Measurements from ENCODE around the gene LMAN1L. TPM values are rescaled to one million over a fixed set of nuclear protein-coding genes. Genes with fewer than 3 reads are reported as not detected.

The LMAN1L gene
- polyA plus RNA-seq, 1 donor from 2014 or later: not detected

- Histone ChIP-seq H3K27ac (ENCODE audit: low read length) (no peak overlapping the region), H3K9me2 (ENCODE audit: insufficient read depth, low read length) (no peaks in the 10 kb centered on the region), H2AFZ (ENCODE audit: low read depth, low read length) (no peak overlapping the region), H3K9me3 (ENCODE audit: low read length) (no peaks in the 10 kb centered on the region), H3K9ac (ENCODE audit: low read length) (peak overlapping the region; percentile 35), H3K79me2 (replicated peaks; ENCODE audit: insufficient read depth, low read length) (no peaks in the 10 kb centered on the region), H3K4me3 (ENCODE audit: low read length) (peak overlapping the region; percentile 3), H3F3A (ENCODE audit: insufficient read depth, low read length, poor library complexity, severe bottlenecking) (no peaks in the 10 kb centered on the region), H3K36me3 (ENCODE audit: insufficient read depth, low read length) (no peaks in the 10 kb centered on the region), H4K20me1 (ENCODE audit: insufficient read depth) (no peaks in the 10 kb centered on the region), H3K4me2 (ENCODE audit: low read length) (no peak overlapping the region), H3K27me3 (ENCODE audit: insufficient read depth, low read depth, low read length) (peaks cover 27% of the 10 kb centered on the region)
- TF ChIP-seq EZH2 (IDR thresholded peaks at IDR 0.05; ENCODE audit: borderline replicate concordance, insufficient read depth, low read length, poor library complexity, severe bottlenecking) (no peak), TAF1 (IDR thresholded peaks at IDR 0.05; ENCODE audit: low read depth) (no peak), EP300 (conservative IDR thresholded peaks at IDR 0.05; ENCODE audit: poor library complexity, severe bottlenecking) (no peak), CTCF (IDR thresholded peaks at IDR 0.05; ENCODE audit: poor library complexity, severe bottlenecking) (no peak), POLR2AphosphoS5 (IDR thresholded peaks at IDR 0.05) (no peak), SMC3 (conservative IDR thresholded peaks at IDR 0.05; ENCODE audit: poor library complexity) (no peak), MXI1 (conservative IDR thresholded peaks at IDR 0.05; ENCODE audit: poor library complexity, severe bottlenecking) (no peak), RAD21 (conservative IDR thresholded peaks at IDR 0.05) (no peak)
- TF ChIP-seq, protein P1, sequence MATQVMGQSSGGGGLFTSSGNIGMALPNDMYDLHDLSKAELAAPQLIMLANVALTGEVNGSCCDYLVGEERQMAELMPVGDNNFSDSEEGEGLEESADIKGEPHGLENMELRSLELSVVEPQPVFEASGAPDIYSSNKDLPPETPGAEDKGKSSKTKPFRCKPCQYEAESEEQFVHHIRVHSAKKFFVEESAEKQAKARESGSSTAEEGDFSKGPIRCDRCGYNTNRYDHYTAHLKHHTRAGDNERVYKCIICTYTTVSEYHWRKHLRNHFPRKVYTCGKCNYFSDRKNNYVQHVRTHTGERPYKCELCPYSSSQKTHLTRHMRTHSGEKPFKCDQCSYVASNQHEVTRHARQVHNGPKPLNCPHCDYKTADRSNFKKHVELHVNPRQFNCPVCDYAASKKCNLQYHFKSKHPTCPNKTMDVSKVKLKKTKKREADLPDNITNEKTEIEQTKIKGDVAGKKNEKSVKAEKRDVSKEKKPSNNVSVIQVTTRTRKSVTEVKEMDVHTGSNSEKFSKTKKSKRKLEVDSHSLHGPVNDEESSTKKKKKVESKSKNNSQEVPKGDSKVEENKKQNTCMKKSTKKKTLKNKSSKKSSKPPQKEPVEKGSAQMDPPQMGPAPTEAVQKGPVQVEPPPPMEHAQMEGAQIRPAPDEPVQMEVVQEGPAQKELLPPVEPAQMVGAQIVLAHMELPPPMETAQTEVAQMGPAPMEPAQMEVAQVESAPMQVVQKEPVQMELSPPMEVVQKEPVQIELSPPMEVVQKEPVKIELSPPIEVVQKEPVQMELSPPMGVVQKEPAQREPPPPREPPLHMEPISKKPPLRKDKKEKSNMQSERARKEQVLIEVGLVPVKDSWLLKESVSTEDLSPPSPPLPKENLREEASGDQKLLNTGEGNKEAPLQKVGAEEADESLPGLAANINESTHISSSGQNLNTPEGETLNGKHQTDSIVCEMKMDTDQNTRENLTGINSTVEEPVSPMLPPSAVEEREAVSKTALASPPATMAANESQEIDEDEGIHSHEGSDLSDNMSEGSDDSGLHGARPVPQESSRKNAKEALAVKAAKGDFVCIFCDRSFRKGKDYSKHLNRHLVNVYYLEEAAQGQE (IDR thresholded peaks at IDR 0.05; ENCODE audit: borderline replicate concordance): no peak
Observed at GRCh38 chr15:74821790-74822158, 9.1 kb downstream of the LMAN1L start.

DNA sequence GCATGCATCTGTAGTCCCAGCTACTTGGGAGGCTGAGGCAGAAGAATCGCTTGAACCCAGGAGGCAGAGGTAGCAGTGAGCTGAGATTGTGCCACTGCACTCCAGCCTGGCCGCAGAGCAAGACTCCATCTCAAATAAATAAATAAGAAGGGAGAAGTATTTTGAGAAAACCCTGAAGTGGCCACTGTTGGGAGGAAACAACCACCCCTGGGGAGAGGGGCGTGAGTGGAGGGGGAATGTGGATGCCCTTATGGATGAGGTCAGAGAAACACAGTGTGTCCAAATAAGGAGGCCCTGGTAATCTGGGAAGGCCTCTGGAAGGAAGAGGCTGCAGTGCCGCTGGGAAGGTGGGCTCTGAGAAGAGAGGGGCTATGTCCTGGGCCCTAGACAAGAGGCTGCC lies 9.6 kb downstream of the LMAN1L start:
- Histone ChIP-seq H3K4me3 (ENCODE audit: low read length) (no peak overlapping the region), H3K27ac (ENCODE audit: low read length) (no peak overlapping the region), H4K20me1 (ENCODE audit: insufficient read depth) (no peaks in the 10 kb centered on the region), H3K27me3 (ENCODE audit: insufficient read depth, low read depth, low read length) (peaks cover 32% of the 10 kb centered on the region), H3K36me3 (ENCODE audit: insufficient read depth, low read length) (no peaks in the 10 kb centered on the region), H3K9me3 (ENCODE audit: low read length) (no peaks in the 10 kb centered on the region), H3K79me2 (replicated peaks; ENCODE audit: insufficient read depth, low read length) (no peaks in the 10 kb centered on the region), H3K9me2 (ENCODE audit: insufficient read depth, low read length) (no peaks in the 10 kb centered on the region), H3K9ac (ENCODE audit: low read length) (no peak overlapping the region), H2AFZ (ENCODE audit: low read depth, low read length) (no peak overlapping the region), H3K4me2 (ENCODE audit: low read length) (no peak overlapping the region), H3F3A (ENCODE audit: insufficient read depth, low read length, poor library complexity, severe bottlenecking) (no peaks in the 10 kb centered on the region)
- TF ChIP-seq RAD21 (conservative IDR thresholded peaks at IDR 0.05) (no peak), MXI1 (conservative IDR thresholded peaks at IDR 0.05; ENCODE audit: poor library complexity, severe bottlenecking) (no peak), EZH2 (IDR thresholded peaks at IDR 0.05; ENCODE audit: borderline replicate concordance, insufficient read depth, low read length, poor library complexity, severe bottlenecking) (no peak), POLR2AphosphoS5 (IDR thresholded peaks at IDR 0.05) (no peak), CTCF (IDR thresholded peaks at IDR 0.05; ENCODE audit: poor library complexity, severe bottlenecking) (no peak), TAF1 (IDR thresholded peaks at IDR 0.05; ENCODE audit: low read depth) (no peak), EP300 (conservative IDR thresholded peaks at IDR 0.05; ENCODE audit: poor library complexity, severe bottlenecking) (no peak), SMC3 (conservative IDR thresholded peaks at IDR 0.05; ENCODE audit: poor library complexity) (no peak)
- TF ChIP-seq, protein P1 (IDR thresholded peaks at IDR 0.05; ENCODE audit: borderline replicate concordance): no peak

All from neural cell (in vitro differentiated cells).